Gastroesophageal sphincter (tissue), 3 donors: ENCODE measurements around the gene RBM25.

Experiments
- POLR2A ChIP-seq, 2 donors: fragments of 450-650 bp; IDR thresholded peaks; one replicate each; pipeline ENCODE4 v1.6.1; 2017; ENCODE audit warnings: antibody characterized with exemption in 2 of 2, mild to moderate bottlenecking in 2 of 2, moderate library complexity in 1 of 2
- POLR2AphosphoS5 ChIP-seq: sonication (generic); formaldehyde crosslinking; IDR thresholded peaks from one replicate; pipeline ENCODE4 v1.6.1; 2017; ENCODE audit warnings: antibody characterized with exemption
- TF ChIP-seq, protein P1 (sequence below), 4 experiments: fragments of 200-600 bp in 2 of 4; fragments of 450-650 bp in 2 of 4; sonication (generic) in 1 of 4; IDR thresholded peaks; one replicate each; pipeline ENCODE4 v1.5.1; 2017 to 2019; ENCODE audit warnings: antibody characterized with exemption in 4 of 4, mild to moderate bottlenecking in 2 of 4, moderate library complexity in 2 of 4

DNA sequence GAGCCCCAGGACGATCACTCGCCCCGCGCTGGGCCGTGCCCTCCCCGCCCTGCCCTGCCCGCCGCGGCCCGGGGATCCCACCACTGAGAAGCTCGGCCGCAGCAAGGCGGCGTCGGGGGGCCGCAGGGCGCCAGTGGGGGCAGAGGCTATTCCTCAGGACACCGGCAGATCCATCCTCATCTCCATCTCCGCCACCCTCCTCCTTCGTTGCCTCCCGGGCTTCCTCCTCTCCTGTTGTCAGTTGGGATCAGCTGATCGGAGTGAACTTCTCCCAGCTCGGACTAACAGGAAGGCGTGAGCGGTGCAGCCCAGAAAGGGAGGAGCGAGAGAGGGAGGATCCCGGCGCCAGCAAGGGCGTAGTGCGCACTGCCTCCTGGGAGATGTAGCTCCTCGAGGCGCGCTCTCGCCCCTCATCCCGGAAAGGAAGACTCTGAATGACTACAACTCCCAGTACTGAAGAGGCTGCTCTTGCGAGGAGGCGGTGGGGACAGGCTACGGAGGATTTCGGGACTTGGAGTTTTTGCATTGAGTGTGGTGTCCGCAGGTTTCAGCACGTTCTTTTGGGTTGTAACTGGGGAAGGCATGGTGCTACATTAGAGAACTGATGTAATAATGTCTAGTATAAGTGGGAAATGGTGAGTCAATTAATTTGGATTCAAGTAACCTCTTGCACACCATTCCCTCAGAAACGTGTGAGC, 31.3 kb upstream of the RBM25 start, which contains the start of gene ZFYVE1:
- TF ChIP-seq POLR2AphosphoS5 = peak; percentile 95
- peak; percentile 66 to 67 for TF ChIP-seq POLR2A (IDR thresholded peaks at IDR 0.05)
- TF ChIP-seq, protein P1, sequence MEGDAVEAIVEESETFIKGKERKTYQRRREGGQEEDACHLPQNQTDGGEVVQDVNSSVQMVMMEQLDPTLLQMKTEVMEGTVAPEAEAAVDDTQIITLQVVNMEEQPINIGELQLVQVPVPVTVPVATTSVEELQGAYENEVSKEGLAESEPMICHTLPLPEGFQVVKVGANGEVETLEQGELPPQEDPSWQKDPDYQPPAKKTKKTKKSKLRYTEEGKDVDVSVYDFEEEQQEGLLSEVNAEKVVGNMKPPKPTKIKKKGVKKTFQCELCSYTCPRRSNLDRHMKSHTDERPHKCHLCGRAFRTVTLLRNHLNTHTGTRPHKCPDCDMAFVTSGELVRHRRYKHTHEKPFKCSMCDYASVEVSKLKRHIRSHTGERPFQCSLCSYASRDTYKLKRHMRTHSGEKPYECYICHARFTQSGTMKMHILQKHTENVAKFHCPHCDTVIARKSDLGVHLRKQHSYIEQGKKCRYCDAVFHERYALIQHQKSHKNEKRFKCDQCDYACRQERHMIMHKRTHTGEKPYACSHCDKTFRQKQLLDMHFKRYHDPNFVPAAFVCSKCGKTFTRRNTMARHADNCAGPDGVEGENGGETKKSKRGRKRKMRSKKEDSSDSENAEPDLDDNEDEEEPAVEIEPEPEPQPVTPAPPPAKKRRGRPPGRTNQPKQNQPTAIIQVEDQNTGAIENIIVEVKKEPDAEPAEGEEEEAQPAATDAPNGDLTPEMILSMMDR (IDR thresholded peaks at IDR 0.05) = peak in 1 of 4 experiments; percentile 18
